GM23338 (cell line): ENCODE data around the gene LMBR1L. TPM values are rescaled to one million over a fixed set of nuclear protein-coding genes. Genes with fewer than 3 reads are reported as not detected.

Experiments
- ATAC-seq: fragments of 200-7000 bp; cut with Tn5 transposase; 3 replicates; pipeline ENCODE4 v1.9.1; 2020
- DNase-seq: peaks from one replicate; pipeline ENCODE4 v3.0.0-alpha.2; 2015; ENCODE audit warnings: low spot score
- H2AFZ ChIP-seq: fragments of 200-600 bp; sonication (generic); 2 replicates; pipeline ENCODE4 v1.8.0; 2016; ENCODE audit warnings: antibody characterized with exemption, mild to moderate bottlenecking, moderate library complexity
- H3F3A ChIP-seq: fragments of 200-600 bp; sonication (generic); replicated peaks from 2 replicates; pipeline ENCODE4 v1.8.0; 2017; ENCODE audit warnings: antibody characterized with exemption, mixed run types, low read depth
- H3K27ac ChIP-seq: fragments of 200-600 bp; sonication (generic); 2 replicates; pipeline ENCODE4 v1.6.1; 2016; ENCODE audit warnings: low read depth
- H3K27me3 ChIP-seq: fragments of 200-600 bp; sonication (generic); 2 replicates; pipeline ENCODE4 v1.8.0; 2016; ENCODE audit warnings: mild to moderate bottlenecking, mixed run types, moderate library complexity; ENCODE audit not compliant: insufficient read depth
- H3K36me3 ChIP-seq: fragments of 200-600 bp; sonication (generic); 2 replicates; pipeline ENCODE4 v1.8.0; 2016; ENCODE audit warnings: mild to moderate bottlenecking; ENCODE audit not compliant: insufficient read depth
- H3K4me1 ChIP-seq: fragments of 200-600 bp; sonication (generic); 2 replicates; pipeline ENCODE4 v1.8.0; 2016; ENCODE audit warnings: mild to moderate bottlenecking, moderate library complexity; ENCODE audit not compliant: insufficient read depth
- H3K4me2 ChIP-seq: fragments of 200-600 bp; sonication (generic); 2 replicates; pipeline ENCODE4 v1.7.1; 2017; ENCODE audit warnings: mixed run types
- H3K4me3 ChIP-seq: fragments of 200-600 bp; sonication (generic); 2 replicates; pipeline ENCODE4 v1.6.1; 2016; ENCODE audit warnings: mixed run types
- H3K79me2 ChIP-seq: fragments of 200-600 bp; sonication (generic); replicated peaks from 2 replicates; pipeline ENCODE4 v1.8.0; 2017; ENCODE audit warnings: mild to moderate bottlenecking; ENCODE audit not compliant: insufficient read depth
- H3K9me2 ChIP-seq: fragments of 200-600 bp; sonication (generic); 2 replicates; pipeline ENCODE4 v1.8.0; 2017; ENCODE audit not compliant: insufficient read depth
- H4K20me1 ChIP-seq: fragments of 200-600 bp; sonication (generic); replicated peaks from 2 replicates; pipeline ENCODE4 v1.8.0; 2017; ENCODE audit warnings: mild to moderate bottlenecking; ENCODE audit not compliant: insufficient read depth
- H3K27ac Mint-ChIP-seq: 2 replicates; pipeline ENCODE4 v1.8.0; 2020; ENCODE audit warnings: inconsistent platforms, mild to moderate bottlenecking, moderate library complexity, mixed read lengths
- H3K27me3 Mint-ChIP-seq: 3 replicates; pipeline ENCODE4 v1.8.0; 2022; ENCODE audit warnings: low read depth, mild to moderate bottlenecking, moderate library complexity, mixed read lengths, inconsistent platforms; ENCODE audit not compliant: insufficient read depth, poor library complexity
- H3K36me3 Mint-ChIP-seq: 3 replicates; pipeline ENCODE4 v1.8.0; 2021; ENCODE audit warnings: low read depth, mild to moderate bottlenecking, inconsistent platforms, moderate library complexity, mixed read lengths
- H3K4me1 Mint-ChIP-seq: 3 replicates; pipeline ENCODE4 v1.8.0; 2020; ENCODE audit warnings: mild to moderate bottlenecking, inconsistent platforms, mixed read lengths
- H3K4me3 Mint-ChIP-seq: 3 replicates; pipeline ENCODE4 v1.8.0; 2021; ENCODE audit warnings: moderate library complexity, mild to moderate bottlenecking, inconsistent platforms, mixed read lengths
- H3K9me3 Mint-ChIP-seq: 3 replicates; pipeline ENCODE4 v1.8.0; 2020; ENCODE audit warnings: moderate library complexity, mild to moderate bottlenecking, inconsistent platforms, mixed read lengths
- CREB1 ChIP-seq: fragments of 250-450 bp; sonication (Bioruptor Pico); IDR thresholded peaks from 2 replicates; pipeline ENCODE4 v1.5.0; 2020; ENCODE audit warnings: low read depth, mild to moderate bottlenecking, moderate library complexity
- CTCF ChIP-seq, 2 experiments: fragments of 200-600 bp in 1 of 2; sonication (generic) in 1 of 2; conservative IDR thresholded peaks; 2 replicates each; pipeline versions ENCODE4 v1.5.1 to v1.6.1; 2016 to 2017; ENCODE audit warnings: antibody characterized with exemption in 2 of 2, low read depth in 2 of 2, mild to moderate bottlenecking in 2 of 2, moderate library complexity in 1 of 2
- EZH2phosphoT487 ChIP-seq: fragments of 200-600 bp; sonication (generic); IDR thresholded peaks from one replicate; pipeline ENCODE4 v1.8.1; 2018; ENCODE audit warnings: antibody characterized with exemption; ENCODE audit not compliant: unreplicated experiment
- NANOG ChIP-seq: IDR thresholded peaks from 2 replicates; pipeline ENCODE4 v1.6.1; 2016; ENCODE audit warnings: antibody characterized with exemption, borderline replicate concordance
- POLR2AphosphoS5 ChIP-seq: IDR thresholded peaks from 2 replicates; pipeline ENCODE4 v1.6.1; 2016; ENCODE audit warnings: antibody characterized with exemption, low read depth
- STAT1 ChIP-seq: IDR thresholded peaks from one replicate; pipeline ENCODE4 v1.6.1; 2016; ENCODE audit warnings: antibody characterized with exemption; ENCODE audit not compliant: unreplicated experiment
- ZNF331 ChIP-seq: fragments of 250-450 bp; sonication (Bioruptor Pico); IDR thresholded peaks from 2 replicates; pipeline ENCODE4 v1.5.0; 2020; ENCODE audit warnings: low read depth, mild to moderate bottlenecking, moderate library complexity
- polyA plus RNA-seq: library from polyadenylated mRNA; unstranded; fragments of >200 nt; fragmentation: Nextera tagmentation; extraction: Ambion mirVana; gene quantifications from 2 replicates; pipeline ENCODE4 v1.2.1, GENCODE V29; 2016
- total RNA-seq: library from RNA; depleted of rRNA; stranded (reverse); fragments of >200 nt; shearing (Covaris generic); gene quantifications from 2 replicates; pipeline ENCODE4 v1.2.3, GENCODE V29; 2014
- TF ChIP-seq, protein P1 (sequence below): fragments of 250-450 bp; sonication (Bioruptor Pico); IDR thresholded peaks from 2 replicates; pipeline ENCODE4 v1.5.0; 2020; ENCODE audit warnings: mild to moderate bottlenecking, moderate library complexity

Gene LMBR1L
- total and polyA plus RNA-seq, 2 experiments from 2014 or later, result 19.8 to 57.0 TPM

GRCh38 chr12:49069507-49070346, 40.9 kb downstream of the LMBR1L start, which contains the start of gene RHEBL1:
TSS of gene RHEBL1 (minus strand) at chr12:49069979. CDS start at chr12:49069785, 194 bp downstream.
- DNase-seq (peak; percentile 97), ATAC-seq (peak; percentile 94)
- no peak for TF ChIP-seq STAT1
- TF ChIP-seq EZH2phosphoT487, result no peak
- peak; percentile 52 for TF ChIP-seq POLR2AphosphoS5
- TF ChIP-seq CTCF (conservative IDR thresholded peaks at IDR 0.05; ENCODE audit: low read depth in 2 of 2), result peak; percentile 22 to 28; a peak in 3 of 4 replicates
- peak; percentile 5; the same call in 1 of the 2 replicates for TF ChIP-seq CREB1 (CRISPR knock-in tag)
- TF ChIP-seq, protein P1, sequence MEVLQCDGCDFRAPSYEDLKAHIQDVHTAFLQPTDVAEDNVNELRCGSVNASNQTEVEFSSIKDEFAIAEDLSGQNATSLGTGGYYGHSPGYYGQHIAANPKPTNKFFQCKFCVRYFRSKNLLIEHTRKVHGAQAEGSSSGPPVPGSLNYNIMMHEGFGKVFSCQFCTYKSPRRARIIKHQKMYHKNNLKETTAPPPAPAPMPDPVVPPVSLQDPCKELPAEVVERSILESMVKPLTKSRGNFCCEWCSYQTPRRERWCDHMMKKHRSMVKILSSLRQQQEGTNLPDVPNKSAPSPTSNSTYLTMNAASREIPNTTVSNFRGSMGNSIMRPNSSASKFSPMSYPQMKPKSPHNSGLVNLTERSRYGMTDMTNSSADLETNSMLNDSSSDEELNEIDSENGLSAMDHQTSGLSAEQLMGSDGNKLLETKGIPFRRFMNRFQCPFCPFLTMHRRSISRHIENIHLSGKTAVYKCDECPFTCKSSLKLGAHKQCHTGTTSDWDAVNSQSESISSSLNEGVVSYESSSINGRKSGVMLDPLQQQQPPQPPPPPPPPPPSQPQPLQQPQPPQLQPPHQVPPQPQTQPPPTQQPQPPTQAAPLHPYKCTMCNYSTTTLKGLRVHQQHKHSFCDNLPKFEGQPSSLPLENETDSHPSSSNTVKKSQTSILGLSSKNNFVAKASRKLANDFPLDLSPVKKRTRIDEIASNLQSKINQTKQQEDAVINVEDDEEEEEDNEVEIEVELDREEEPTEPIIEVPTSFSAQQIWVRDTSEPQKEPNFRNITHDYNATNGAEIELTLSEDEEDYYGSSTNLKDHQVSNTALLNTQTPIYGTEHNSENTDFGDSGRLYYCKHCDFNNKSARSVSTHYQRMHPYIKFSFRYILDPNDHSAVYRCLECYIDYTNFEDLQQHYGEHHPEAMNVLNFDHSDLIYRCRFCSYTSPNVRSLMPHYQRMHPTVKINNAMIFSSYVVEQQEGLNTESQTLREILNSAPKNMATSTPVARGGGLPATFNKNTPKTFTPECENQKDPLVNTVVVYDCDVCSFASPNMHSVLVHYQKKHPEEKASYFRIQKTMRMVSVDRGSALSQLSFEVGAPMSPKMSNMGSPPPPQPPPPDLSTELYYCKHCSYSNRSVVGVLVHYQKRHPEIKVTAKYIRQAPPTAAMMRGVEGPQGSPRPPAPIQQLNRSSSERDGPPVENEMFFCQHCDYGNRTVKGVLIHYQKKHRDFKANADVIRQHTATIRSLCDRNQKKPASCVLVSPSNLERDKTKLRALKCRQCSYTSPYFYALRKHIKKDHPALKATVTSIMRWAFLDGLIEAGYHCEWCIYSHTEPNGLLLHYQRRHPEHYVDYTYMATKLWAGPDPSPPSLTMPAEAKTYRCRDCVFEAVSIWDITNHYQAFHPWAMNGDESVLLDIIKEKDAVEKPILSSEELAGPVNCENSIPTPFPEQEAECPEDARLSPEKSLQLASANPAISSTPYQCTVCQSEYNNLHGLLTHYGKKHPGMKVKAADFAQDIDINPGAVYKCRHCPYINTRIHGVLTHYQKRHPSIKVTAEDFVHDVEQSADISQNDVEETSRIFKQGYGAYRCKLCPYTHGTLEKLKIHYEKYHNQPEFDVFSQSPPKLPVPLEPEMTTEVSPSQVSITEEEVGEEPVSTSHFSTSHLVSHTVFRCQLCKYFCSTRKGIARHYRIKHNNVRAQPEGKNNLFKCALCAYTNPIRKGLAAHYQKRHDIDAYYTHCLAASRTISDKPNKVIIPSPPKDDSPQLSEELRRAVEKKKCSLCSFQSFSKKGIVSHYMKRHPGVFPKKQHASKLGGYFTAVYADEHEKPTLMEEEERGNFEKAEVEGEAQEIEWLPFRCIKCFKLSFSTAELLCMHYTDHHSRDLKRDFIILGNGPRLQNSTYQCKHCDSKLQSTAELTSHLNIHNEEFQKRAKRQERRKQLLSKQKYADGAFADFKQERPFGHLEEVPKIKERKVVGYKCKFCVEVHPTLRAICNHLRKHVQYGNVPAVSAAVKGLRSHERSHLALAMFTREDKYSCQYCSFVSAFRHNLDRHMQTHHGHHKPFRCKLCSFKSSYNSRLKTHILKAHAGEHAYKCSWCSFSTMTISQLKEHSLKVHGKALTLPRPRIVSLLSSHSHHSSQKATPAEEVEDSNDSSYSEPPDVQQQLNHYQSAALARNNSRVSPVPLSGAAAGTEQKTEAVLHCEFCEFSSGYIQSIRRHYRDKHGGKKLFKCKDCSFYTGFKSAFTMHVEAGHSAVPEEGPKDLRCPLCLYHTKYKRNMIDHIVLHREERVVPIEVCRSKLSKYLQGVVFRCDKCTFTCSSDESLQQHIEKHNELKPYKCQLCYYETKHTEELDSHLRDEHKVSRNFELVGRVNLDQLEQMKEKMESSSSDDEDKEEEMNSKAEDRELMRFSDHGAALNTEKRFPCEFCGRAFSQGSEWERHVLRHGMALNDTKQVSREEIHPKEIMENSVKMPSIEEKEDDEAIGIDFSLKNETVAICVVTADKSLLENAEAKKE, result no peak
- no peak for TF ChIP-seq ZNF331 (CRISPR knock-in tag)
- 0 out of 2 replicates have a peak, but pooled peaks have one; percentile 31 for TF ChIP-seq NANOG
- Mint-ChIP-seq H3K4me3 (peak within 1 kb of the TSS; percentile 87), H3K27ac (peak within 1 kb of the TSS; percentile 4; the same call in 1 of the 2 replicates), H3K27me3 (peaks cover 14% of the 10 kb centered on the region), H3K4me1 (peaks cover 10% of the 10 kb centered on the region), H3K9me3 (no peaks in the 10 kb centered on the region; the same call in 2 of the 3 replicates), H3K36me3 (0 out of 3 replicates have a peak, but pooled peaks cover 4% of the 10 kb centered on the region)
- H2AFZ ChIP-seq, result peak within 1 kb of the TSS; percentile 90
- no peaks in the 10 kb centered on the region for H3K9me2 ChIP-seq
- H3K4me1 ChIP-seq, result peaks cover 10% of the 10 kb centered on the region; the same call in 1 of the 2 replicates
- H3K4me2 ChIP-seq, result peak within 1 kb of the TSS; percentile 89
- no peaks in the 10 kb centered on the region for H4K20me1 ChIP-seq
- H3F3A ChIP-seq, result peaks cover 5% of the 10 kb centered on the region; the same call in 1 of the 2 replicates
- H3K36me3 ChIP-seq, result no peaks in the 10 kb centered on the region
- peak within 1 kb of the TSS; percentile 94 for H3K4me3 ChIP-seq
- H3K27ac ChIP-seq, result no peak within 1 kb of the TSS
- peaks cover 7% of the 10 kb centered on the region for H3K27me3 ChIP-seq
- no peaks in the 10 kb centered on the region for H3K79me2 ChIP-seq
